ENCODE measurements around the gene KNOP1.
"Not testable (repeated sequence)": the region's sequence is repeated elsewhere in the genome, so short reads cannot be mapped to it uniquely, and the experiment has no call there.

KNOP1 gene

DNA sequence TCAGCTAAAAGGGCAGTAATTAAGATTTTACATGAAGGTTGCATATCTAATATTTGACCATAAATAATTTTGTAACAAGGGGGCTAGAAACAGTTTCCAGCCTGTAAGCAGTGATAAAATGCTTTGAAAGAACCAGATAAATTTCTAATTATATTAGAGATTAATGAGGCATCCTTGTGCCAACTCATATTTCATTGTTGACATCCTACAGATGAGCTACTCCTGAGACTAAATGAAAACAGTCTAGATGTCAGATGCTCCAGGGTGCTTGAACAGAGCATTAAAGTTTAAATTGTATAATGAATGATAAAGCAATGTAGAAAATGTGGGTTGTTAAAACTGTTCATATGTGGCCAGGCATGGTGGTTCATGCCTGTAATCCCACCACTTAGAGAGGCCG, 23.3 kb upstream of the KNOP1 start:
- DNase-seq, result no peak

DNA sequence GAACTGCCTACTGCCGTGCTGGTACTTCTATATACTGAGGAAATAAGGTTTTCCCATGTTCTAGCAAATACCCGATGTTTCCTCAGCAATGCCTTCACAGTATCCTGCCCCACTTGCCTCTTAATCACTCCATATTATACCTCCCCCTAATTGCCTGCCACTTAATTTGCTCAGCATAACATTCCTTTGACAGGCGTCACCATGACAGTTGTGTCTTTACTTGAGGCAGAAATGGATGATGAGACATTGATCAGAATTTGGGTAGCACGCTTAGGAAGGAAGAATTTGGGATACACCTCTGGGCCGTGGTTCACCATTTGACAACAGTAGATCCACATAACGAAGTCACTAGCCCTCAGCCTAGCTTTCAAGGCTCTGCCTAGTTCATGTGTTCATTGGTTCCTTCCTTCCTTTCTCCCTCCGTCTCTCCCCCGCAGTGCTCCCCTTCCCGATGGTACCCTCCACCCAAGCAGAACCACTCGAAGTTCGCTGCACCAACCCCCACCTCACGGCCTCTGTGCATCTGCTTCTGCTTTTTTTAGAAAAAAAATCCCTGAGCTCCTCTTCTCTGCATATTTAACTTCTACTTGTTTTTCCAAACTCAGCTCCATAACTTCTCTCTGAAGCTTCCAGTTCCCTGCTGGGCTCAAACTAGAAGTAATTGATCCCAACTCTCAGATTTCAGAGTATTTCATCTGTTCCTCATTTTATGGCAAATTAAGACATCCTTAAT, 19.4 kb upstream of the KNOP1 start:
- DNase-seq, result no peak

DNA sequence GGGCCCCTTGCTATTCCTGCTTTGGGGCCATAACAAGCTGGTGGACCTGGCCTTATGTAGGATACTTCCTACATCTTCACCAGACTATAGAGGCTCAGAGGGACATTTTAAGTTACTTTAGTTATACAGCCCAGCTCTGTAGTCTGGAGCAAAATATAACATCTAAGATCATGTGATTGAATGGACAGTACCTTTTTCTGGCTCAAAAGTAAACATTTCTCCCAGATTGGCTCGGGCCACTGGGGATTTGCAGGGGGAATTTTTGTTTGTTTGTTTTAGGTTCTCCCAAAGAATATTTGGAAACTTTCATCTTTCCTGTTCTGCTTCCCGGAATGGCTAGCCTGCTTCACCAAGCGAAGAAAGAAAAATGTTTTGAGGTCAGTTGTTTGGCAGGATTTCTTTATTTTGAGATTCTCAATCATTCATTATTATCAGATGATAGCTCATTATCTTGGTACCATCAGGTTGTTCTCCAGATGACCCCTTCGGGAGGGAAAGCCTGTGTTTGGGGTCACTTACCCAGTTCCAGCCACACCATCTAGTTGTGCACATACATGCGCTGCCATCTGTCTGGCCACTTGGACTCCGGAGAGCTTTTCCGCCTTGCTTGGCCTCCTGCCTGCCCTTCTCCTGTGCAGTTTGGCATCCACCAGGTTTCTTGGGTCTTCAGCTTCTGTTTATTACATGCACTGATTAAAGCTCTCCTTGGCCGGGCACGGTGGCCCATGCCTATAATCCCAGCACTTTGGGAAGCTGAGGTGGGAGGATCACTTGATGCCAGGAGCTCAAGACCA, 17.2 kb upstream of the KNOP1 start:
- DNase-seq, result no peak

DNA sequence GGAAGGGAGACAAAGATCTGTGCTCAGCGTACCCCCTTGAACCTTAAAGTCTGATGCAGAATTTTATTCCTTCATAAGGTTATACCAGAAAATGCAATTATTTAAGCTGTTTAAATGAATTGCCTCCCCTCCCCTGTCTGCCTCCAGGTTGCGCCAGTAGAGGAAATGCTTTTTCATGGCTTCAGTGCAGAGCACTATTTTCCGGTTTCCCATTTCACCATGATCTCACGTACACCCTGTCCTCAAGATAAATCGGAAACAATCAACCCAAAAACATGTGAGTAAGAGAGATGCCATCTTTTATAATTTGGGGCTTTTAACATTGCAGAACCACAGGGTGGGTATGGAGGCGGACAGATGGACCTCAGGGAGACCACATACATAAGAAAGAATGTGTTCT, 15.5 kb upstream of the KNOP1 start:
- DNase-seq, result no peak

DNA sequence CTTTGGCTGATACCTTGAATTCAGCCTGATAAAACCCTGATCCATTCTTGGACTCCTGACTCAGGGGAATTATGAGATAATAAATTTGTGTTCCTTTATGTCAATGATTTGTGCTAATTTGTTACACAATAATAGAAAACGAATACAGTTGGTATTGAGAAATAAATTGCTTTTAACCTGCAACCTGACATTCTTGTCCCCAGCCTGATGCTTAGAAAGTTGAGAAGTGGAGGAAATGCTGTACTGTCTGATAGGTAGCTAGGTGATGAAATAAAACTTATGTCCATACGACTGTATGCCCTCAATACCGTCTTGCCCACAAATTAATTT, 10.6 kb upstream of the KNOP1 start:
- DNase-seq, result no peak

- no peak for DNase-seq
These were observed 5.0 kb upstream of the KNOP1 start for GRCh38 chr16:19722981-19723380.

- no peak for DNase-seq
These were observed 4.4 kb upstream of the KNOP1 start for GRCh38 chr16:19722269-19722952.

DNA sequence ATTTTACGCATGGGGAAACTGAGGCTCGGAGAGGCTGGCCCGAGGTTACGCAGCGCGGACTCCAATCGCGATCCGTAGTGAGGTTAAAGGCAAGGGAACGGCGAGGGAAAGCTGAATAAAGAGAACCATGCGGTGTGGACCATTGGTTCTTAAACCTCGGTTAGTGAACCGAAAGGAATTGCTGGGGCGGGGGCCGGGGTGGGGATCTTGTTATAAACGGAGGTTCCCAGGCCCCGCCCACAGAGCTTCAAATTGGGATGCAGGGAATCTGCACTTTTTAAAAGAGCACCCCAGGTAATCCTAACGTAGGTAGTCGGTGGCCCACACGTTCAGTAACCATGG, 568 bp upstream of the KNOP1 start:
- no peak for DNase-seq

- no peak for DNase-seq
These were observed 713 bp downstream of the KNOP1 start for GRCh38 chr16:19717314-19717713.

- DNase-seq, result not testable (repeated sequence)
These were observed 1.3 kb downstream of the KNOP1 start for GRCh38 chr16:19716728-19717127.

DNA sequence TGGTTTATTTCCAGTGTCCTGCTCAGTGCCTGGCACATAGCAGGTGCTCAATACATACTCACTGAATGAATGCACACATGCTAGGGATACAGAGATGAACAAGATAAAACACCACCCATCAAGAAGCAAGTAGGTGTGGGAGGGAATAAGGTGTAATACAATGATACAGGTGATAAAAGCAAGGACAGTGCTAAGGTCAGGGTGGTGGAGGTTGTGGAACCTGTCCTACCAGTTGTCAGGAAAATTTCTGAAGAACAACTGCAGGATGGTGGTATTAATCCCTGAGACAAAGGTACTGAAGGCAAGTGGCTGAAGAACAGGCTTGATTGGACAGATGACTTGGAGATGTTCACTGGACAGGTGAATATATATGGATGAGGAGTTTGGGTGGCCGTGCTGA, 1.8 kb downstream of the KNOP1 start:
- DNase-seq, result no peak

GRCh38 chr16:19715566-19715965, 2.5 kb downstream of the KNOP1 start:
- DNase-seq, result no peak

DNA sequence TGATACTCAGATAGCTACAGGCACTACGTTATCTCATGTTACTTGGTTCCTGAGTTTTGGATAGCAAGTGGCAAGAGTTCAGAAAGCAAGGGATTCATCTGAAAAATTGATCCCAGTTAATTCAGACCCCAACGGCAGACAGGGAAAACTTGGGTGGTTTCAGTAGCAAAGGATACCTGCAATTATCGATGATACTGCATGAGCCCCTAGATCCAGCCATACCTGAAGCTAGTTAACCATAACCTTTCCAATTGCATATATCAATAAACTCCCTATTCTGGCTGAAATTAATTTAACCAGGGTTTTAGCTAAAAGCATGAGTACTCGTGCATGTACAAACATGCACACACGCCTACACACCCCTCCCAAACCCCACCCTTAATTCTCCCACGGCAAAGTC, 4.3 kb downstream of the KNOP1 start:
- no peak for DNase-seq

GRCh38 chr16:19712418-19713058, 5.5 kb downstream of the KNOP1 start:
- no peak for DNase-seq

DNA sequence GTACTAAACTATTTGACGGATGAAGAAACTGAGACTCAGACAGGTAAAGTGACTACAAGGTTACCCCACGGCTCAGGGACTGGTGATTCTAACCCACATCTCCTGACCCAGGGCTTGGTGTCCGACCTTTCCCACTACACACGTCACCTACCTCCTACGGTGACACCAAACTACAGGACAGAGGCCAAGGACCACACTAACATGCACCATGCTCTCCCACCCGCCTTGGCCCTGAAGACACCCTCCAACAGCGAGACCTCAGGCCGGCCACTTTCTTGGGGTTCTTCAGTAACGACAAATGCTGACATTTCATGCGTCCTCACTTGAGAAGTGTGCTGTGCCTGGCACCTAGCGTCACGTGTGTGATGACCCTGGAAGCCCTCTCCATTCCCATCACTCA, 6.4 kb downstream of the KNOP1 start:
- no peak for DNase-seq

DNA sequence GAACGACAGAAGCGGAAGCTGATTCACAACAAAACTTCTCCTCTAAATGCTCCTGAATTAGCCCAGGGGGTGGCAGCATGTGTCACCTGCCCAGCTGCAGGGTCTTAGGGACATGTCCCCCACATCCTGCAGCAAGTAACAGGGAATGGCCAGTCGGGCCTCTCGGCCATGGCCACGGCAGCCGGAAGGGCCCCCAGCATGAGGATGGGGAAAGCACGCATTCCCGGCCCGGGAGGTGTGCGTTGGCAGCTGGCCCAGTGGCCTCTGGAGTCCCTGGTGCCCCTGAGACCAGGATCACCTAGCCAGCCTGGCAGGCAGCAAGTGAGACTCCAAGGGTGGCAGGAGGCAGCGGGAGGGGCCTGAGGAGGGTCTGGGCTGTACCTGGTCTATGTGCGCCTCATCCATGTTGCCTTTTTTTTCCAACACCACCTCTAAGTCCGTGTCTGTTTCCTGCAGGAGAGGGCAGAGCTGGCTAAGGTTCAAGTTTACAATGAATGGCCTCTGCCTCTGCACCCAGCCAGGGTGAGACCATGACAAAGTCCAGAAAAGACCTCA, 7.0 kb downstream of the KNOP1 start:
- no peak for DNase-seq

DNA sequence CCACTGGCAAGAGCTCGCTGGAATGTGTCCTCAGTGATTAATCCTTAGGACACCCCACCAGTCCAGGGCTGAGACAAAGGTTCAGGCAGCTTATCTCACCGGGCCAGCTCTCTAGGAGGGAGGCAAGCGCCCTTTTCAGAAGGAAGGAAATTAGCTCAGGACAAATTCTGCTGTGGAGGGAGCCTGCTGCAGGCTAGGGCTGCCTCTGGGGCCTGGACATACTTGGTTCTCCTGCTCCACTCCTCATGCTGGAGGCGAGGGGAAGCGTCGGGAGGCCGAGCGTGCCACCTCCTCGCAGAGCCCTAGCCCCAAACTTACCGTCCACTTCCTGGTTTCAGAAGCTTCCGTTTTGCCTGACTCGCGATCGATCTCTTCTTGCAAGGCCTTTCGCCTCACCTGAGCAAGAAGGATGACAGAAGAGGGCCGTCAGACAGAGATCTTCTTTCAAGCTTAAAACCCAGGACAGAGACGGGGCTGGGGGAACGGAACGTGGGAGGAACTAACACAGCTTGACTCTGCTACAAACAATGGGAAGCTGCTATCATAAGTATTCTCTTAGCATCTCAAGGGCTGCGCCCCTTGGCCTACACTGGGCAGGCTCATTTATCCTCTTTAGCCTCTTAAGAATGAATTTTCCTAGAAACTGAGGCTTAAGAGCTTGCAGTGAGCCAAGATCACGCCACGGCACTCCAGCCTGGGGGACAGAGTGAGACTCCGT, 7.7 kb downstream of the KNOP1 start:
- DNase-seq, result no peak

- no peak for DNase-seq
These were observed 8.5 kb downstream of the KNOP1 start for GRCh38 chr16:19709381-19710136.

DNA sequence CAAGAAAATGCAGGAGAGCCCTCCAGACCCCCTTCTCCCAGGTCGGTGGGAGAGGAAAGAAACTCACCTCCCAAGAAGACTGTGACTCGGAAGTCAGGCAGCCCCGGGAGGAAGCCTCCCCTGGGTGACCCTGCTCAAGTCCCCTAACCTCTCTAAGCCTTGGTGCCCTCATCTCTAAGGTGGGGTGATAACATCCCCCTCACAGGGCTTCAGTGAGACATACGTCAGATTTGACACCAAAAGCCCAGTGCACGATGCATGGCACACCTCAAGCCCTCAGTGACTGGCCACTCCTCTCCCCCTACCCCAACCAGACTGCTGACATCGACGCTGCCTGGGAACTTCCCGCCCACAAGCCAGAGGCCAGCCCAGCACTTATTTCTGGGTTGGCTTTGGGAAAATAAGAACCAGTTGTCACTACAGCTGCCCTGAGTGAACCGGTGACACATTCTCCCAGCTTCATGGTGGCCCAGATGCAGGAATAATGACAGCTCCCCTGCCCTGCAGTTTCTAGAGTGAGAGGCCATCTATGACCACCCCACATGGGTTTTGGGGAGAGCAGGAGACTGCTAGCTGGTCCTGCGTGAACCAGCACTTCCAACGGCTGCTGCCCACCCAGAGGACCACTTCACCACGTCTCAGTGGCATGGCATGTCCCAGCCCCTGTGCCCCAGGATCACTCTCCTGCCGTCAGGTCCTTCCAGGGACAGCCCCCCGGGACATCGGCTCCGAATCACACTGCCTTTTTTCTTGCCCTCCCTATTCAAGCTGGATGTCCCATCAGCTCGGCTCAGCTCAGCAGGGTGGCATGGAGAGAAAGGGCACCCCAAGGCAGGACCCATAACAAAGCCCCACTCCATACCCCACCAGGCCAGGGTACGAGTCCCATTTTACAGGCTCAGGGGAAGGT, 9.5 kb downstream of the KNOP1 start:
- no peak for DNase-seq

DNA sequence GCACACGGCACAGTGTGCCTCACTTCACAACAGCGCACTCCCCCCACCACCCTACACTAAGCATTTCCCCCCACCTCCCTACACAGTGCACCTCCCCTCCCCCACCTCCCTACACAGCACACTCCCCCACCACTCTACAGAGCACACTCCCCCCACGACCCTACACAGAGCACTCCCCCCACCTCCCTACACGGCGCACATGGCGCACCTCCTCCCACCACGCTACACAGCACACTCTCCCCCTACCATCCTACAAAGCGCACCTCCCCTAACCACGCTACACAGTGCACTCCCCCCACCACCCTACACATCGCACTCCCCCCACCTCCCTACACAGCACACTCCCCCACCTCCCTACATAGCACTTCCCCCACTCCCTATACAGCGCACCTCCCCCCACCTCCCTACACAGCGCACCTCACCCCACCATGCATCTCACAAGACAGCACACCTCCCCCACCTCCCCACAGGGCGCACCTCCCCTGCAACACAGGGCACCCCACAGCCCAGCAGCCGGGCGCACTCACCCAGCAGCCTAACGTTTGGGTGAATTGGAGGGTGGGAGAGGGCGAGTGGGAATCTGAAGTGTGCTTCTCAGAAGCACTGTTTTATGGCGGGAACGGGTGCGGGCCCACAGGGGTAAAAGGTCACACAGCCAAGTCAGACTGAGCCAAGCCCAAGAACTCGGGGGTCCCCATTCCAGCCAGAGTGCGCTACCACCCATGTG, 10.3 kb downstream of the KNOP1 start:
- no peak for DNase-seq

Measured in CD4-positive, alpha-beta T cell treated with Interleukin-15 for 1 hour (primary cell).